Suprapubic skin (tissue), 4 donors: Measurements from ENCODE around the gene CAMTA1. TPM values are rescaled to one million over a fixed set of nuclear protein-coding genes. Genes with fewer than 3 reads are reported as not detected.

ENCODE experiments used
- DNase-seq, 2 donors: peaks; one replicate each; pipeline ENCODE4 v3.0.0-alpha.2; 2019; ENCODE audit warnings: low spot score in 2 of 2
- H3K27ac ChIP-seq: fragments of 200-600 bp; sonication (generic); one replicate; pipeline ENCODE4 v1.5.1; 2019
- H3K27me3 ChIP-seq: fragments of 200-600 bp; sonication (generic); one replicate; pipeline ENCODE4 v1.5.1; 2019
- H3K36me3 ChIP-seq: fragments of 200-600 bp; sonication (generic); one replicate; pipeline ENCODE4 v1.5.1; 2019
- H3K4me1 ChIP-seq: fragments of 200-600 bp; sonication (generic); one replicate; pipeline ENCODE4 v1.5.1; 2019
- H3K4me3 ChIP-seq: fragments of 200-600 bp; sonication (generic); one replicate; pipeline ENCODE4 v1.5.1; 2019; ENCODE audit warnings: mild to moderate bottlenecking
- H3K9me3 ChIP-seq: fragments of 200-600 bp; sonication (generic); one replicate; pipeline ENCODE4 v1.5.1; 2019
- EP300 ChIP-seq: sonication (generic); formaldehyde crosslinking; IDR thresholded peaks from one replicate; pipeline ENCODE4 v1.6.1; 2017; ENCODE audit warnings: antibody characterized with exemption
- POLR2A ChIP-seq, 2 donors: fragments of 450-650 bp; IDR thresholded peaks; one replicate each; pipeline ENCODE4 v1.6.1; 2017; ENCODE audit warnings: antibody characterized with exemption in 2 of 2, mild to moderate bottlenecking in 2 of 2, moderate library complexity in 2 of 2
- POLR2AphosphoS5 ChIP-seq, 3 donors: sonication (generic); formaldehyde crosslinking; IDR thresholded peaks; one replicate each; pipeline ENCODE4 v1.6.1; 2017; ENCODE audit warnings: antibody characterized with exemption in 3 of 3
- WGBS: methylation state at CpG from one replicate; pipeline ENCODE4 v1.1.5; 2018; 5-methylcytosine and 5-hydroxymethylcytosine counted together
- total RNA-seq, 4 donors: library from RNA; depleted of rRNA; stranded (reverse); fragments of >200 nt; gene quantifications; one replicate each; pipeline ENCODE4 v1.1.0, GENCODE V29; 2016
- TF ChIP-seq, protein P1 (sequence below), 2 donors: fragments of 200-600 bp in 1 of 2; fragments of 450-650 bp in 1 of 2; sonication (generic) in 1 of 2; IDR thresholded peaks; one replicate each; pipeline ENCODE4 v1.5.1; 2016 to 2019; ENCODE audit warnings: antibody characterized with exemption in 2 of 2, mild to moderate bottlenecking in 1 of 2, moderate library complexity in 1 of 2

Gene CAMTA1
- total RNA-seq, 4 donors from 2014 or later, result 40.4 to 54.1 (median 46.6) TPM

DNA sequence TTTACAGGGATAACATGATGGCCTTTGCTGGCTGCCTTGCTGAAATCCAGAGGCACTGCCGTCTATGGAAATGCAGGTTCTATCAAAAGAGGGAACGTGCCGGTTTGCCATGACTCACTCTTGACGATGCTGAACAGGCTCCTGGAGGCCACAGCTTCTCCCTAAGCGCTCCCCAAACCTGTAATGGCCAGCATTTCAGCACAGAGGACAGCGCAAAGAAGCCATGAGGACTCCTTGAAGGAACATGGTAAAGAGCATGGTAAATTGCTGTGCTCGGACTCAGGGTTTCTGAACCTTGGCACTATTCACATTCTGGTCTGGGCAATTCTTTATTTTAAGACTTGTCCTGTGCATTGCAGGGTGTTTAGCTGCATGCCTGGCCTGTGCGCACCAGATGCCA lies 217.5 kb downstream of the CAMTA1 start:
- no peaks in the 10 kb centered on the region for H3K9me3 ChIP-seq
- WGBS, result 78% methylated on average over 8 of the region's 8 CpGs
- no peaks in the 10 kb centered on the region for H3K36me3 ChIP-seq
- H3K4me3 ChIP-seq, result no peak overlapping the region
- no peaks in the 10 kb centered on the region for H3K4me1 ChIP-seq
- TF ChIP-seq, protein P1, sequence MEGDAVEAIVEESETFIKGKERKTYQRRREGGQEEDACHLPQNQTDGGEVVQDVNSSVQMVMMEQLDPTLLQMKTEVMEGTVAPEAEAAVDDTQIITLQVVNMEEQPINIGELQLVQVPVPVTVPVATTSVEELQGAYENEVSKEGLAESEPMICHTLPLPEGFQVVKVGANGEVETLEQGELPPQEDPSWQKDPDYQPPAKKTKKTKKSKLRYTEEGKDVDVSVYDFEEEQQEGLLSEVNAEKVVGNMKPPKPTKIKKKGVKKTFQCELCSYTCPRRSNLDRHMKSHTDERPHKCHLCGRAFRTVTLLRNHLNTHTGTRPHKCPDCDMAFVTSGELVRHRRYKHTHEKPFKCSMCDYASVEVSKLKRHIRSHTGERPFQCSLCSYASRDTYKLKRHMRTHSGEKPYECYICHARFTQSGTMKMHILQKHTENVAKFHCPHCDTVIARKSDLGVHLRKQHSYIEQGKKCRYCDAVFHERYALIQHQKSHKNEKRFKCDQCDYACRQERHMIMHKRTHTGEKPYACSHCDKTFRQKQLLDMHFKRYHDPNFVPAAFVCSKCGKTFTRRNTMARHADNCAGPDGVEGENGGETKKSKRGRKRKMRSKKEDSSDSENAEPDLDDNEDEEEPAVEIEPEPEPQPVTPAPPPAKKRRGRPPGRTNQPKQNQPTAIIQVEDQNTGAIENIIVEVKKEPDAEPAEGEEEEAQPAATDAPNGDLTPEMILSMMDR (IDR thresholded peaks at IDR 0.05), result no peak
- TF ChIP-seq EP300, result no peak
- TF ChIP-seq POLR2A (IDR thresholded peaks at IDR 0.05), result no peak
- TF ChIP-seq POLR2AphosphoS5 (IDR thresholded peaks at IDR 0.05), result no peak
- DNase-seq, result no peak
- peaks cover 10% of the 10 kb centered on the region for H3K27me3 ChIP-seq
- no peak overlapping the region for H3K27ac ChIP-seq

GRCh38 chr1:7003676-7004075 lies 218.4 kb downstream of the CAMTA1 start:
- no peak for DNase-seq
- TF ChIP-seq POLR2A (IDR thresholded peaks at IDR 0.05), result no peak
- no peak for TF ChIP-seq POLR2AphosphoS5 (IDR thresholded peaks at IDR 0.05)
- no peak for TF ChIP-seq EP300
- TF ChIP-seq, protein P1 (IDR thresholded peaks at IDR 0.05), result no peak
- Histone ChIP-seq H3K27ac (no peak overlapping the region), H3K4me3 (no peak overlapping the region), H3K9me3 (no peaks in the 10 kb centered on the region), H3K4me1 (no peaks in the 10 kb centered on the region), H3K27me3 (peaks cover 5% of the 10 kb centered on the region), H3K36me3 (no peaks in the 10 kb centered on the region)
- 55% methylated on average over 5 of the region's 5 CpGs for WGBS

GRCh38 chr1:7004181-7004580 lies 218.9 kb downstream of the CAMTA1 start:
- H3K27ac ChIP-seq, result no peak overlapping the region
- H3K4me1 ChIP-seq, result no peaks in the 10 kb centered on the region
- no peaks in the 10 kb centered on the region for H3K36me3 ChIP-seq
- H3K4me3 ChIP-seq, result no peak overlapping the region
- no peak for DNase-seq
- TF ChIP-seq POLR2A (IDR thresholded peaks at IDR 0.05) (no peak), POLR2AphosphoS5 (IDR thresholded peaks at IDR 0.05) (no peak), EP300 (no peak)
- TF ChIP-seq, protein P1 (IDR thresholded peaks at IDR 0.05), result no peak
- H3K27me3 ChIP-seq, result peaks cover 5% of the 10 kb centered on the region
- 81% methylated on average over 1 of the region's 1 CpG for WGBS
- no peaks in the 10 kb centered on the region for H3K9me3 ChIP-seq

DNA sequence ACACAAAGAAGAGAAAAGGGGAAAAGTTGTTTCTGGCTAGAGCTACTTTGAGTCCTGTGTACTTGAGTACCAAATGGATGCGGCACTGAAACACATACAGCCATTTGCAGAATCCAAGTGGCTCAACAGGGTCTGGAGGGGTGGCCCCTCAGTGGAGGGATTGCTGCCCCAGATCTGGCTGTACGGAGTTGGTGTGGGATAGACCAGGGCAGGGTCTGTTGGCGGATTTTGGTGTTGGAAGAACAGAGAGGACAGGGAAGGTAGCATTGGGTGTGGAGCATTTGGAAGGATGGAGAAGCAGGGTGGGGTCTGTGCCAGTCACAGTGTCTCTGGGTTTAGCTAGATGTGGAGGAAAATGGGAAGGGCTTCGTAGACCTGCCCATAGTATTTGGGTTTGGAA lies 220.5 kb downstream of the CAMTA1 start:
- DNase-seq, result no peak
- H3K36me3 ChIP-seq, result no peaks in the 10 kb centered on the region
- no peak overlapping the region for H3K27ac ChIP-seq
- TF ChIP-seq, protein P1 (IDR thresholded peaks at IDR 0.05), result no peak
- TF ChIP-seq POLR2A (IDR thresholded peaks at IDR 0.05) (no peak), POLR2AphosphoS5 (IDR thresholded peaks at IDR 0.05) (no peak), EP300 (no peak)
- no peaks in the 10 kb centered on the region for H3K27me3 ChIP-seq
- no peak overlapping the region for H3K4me3 ChIP-seq
- WGBS, result 88% methylated on average over 4 of the region's 4 CpGs
- no peaks in the 10 kb centered on the region for H3K9me3 ChIP-seq
- no peaks in the 10 kb centered on the region for H3K4me1 ChIP-seq

- Histone ChIP-seq H3K4me1 (no peaks in the 10 kb centered on the region), H3K27me3 (no peaks in the 10 kb centered on the region), H3K27ac (no peak overlapping the region), H3K36me3 (no peaks in the 10 kb centered on the region), H3K4me3 (no peak overlapping the region), H3K9me3 (no peaks in the 10 kb centered on the region)
- 83% methylated on average over 18 of the region's 26 CpGs for WGBS
- TF ChIP-seq POLR2AphosphoS5 (IDR thresholded peaks at IDR 0.05) (no peak), EP300 (no peak), POLR2A (IDR thresholded peaks at IDR 0.05) (no peak)
- TF ChIP-seq, protein P1 (IDR thresholded peaks at IDR 0.05), result no peak
- DNase-seq, result no peak
Observed at GRCh38 chr1:7006996-7007871, 222.0 kb downstream of the CAMTA1 start.
